ENCODE measurements around the gene ARHGAP23. TPM values are rescaled to one million over a fixed set of nuclear protein-coding genes. Genes with fewer than 3 reads are reported as not detected.
"Not testable (repeated sequence)": the region's sequence is repeated elsewhere in the genome, so short reads cannot be mapped to it uniquely, and the experiment has no call there.

Gene ARHGAP23
- total and polyA plus RNA-seq, 2 donors = 39.8 to 53.8 TPM

DNA sequence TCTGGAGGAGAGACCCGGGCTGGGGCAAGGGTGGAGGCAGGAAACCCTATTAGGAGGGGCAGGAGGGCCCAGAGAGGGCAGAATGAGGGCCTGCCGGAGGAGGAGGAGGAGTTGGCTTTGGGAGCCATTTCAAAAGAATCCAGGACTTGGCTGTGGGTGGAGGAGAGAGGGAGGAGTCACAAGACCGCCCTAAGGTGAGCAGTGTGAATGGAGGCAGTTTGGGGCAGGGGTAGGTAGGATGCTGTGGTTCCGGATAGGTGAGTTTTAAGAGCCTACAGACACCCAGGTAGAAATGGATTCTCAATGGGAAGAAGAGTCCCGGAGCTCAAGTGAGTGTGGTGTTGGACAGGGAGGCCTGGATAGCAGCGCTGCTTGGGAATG is 80.3 kb downstream of the ARHGAP23 start:
- Histone ChIP-seq H3K4me3 (ENCODE audit: low read depth, low read length) (no peak overlapping the region), H3K27ac (ENCODE audit: low read depth) (no peak overlapping the region), H3K4me1 (ENCODE audit: insufficient read depth) (peaks cover 6% of the 10 kb centered on the region), H3K36me3 (ENCODE audit: insufficient read depth) (no peaks in the 10 kb centered on the region)
- DNase-seq (ENCODE audit: extremely low spot score) = no peak
- WGBS = 86% methylated on average over 6 of the region's 6 CpGs

DNA sequence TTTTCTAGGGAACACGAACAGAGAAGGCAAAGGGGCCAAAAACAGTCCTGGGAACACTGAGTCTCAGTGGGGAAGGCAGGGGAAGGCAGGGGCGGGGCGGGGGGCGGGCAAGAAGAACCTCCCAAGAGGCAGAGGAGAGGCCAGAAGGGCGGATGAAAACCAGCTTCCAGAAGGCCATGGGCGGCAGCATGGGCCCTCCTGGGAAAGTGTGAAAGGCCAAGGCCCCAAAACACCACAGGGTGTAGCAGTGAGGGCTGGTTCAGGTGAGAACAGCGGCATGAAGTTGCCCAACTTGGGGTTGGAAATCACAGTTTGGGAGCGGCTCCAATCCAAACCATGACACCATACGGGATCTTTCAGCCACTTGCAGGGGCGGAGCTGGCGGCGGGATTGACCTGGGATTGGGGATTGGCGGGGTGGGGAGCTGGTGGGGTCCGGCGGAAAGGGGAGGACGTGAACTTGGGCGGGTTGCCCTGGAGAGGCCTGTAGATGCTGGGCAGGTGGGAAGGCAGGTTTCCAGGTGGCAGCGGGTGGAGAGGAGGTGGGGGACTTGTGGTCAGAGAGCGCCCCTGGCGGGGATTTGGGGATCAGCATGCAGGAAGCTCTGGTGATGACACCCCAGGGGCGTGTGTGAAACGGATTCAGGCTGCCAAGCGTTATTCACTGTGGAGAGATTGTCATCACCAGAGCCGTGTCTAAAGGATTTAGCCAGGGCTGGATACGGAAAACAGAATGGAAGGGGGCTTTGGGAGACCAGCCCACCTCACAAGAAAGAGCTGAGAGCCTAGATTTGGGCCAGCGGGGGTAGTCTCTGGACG is 80.9 kb downstream of the ARHGAP23 start:
- DNase-seq (ENCODE audit: extremely low spot score) = peak; percentile 80
- Histone ChIP-seq H3K4me1 (ENCODE audit: insufficient read depth) (peaks cover 6% of the 10 kb centered on the region), H3K36me3 (ENCODE audit: insufficient read depth) (no peaks in the 10 kb centered on the region), H3K4me3 (ENCODE audit: low read depth, low read length) (peak overlapping the region; percentile 12), H3K27ac (ENCODE audit: low read depth) (no peak overlapping the region)
- 47% methylated on average over 27 of the region's 27 CpGs for WGBS

DNA sequence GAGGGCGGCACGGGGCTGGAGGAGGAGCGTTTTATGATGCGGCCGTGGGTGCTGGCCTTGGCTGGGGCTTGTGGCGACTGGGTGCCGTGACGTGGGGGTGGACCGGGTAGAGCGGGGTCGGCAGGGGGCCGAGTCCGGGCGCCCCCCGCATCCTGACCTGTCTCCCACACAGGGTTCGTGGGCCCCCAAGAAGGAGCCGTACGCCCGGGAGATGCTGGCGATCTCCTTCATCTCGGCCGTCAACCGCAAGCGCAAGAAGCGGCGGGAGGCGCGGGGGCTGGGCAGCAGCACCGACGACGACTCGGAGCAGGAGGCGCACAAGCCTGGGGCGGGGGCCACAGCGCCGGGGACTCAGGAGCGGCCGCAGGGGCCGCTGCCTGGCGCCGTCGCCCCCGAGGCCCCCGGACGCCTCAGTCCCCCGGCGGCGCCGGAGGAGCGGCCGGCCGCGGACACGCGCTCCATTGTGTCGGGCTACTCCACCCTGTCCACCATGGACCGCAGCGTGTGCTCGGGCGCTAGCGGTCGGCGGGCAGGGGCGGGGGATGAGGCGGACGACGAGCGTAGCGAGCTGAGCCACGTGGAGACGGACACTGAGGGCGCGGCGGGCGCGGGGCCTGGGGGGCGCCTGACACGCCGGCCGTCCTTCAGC is 81.6 kb downstream of the ARHGAP23 start:
- no peaks in the 10 kb centered on the region for H3K36me3 ChIP-seq (ENCODE audit: insufficient read depth)
- no peak overlapping the region for H3K27ac ChIP-seq (ENCODE audit: low read depth)
- H3K4me1 ChIP-seq (ENCODE audit: insufficient read depth) = peaks cover 6% of the 10 kb centered on the region
- peak overlapping the region; percentile 12 for H3K4me3 ChIP-seq (ENCODE audit: low read depth, low read length)
- DNase-seq (ENCODE audit: extremely low spot score) = no peak
- 16% methylated on average over 80 of the region's 80 CpGs for WGBS

DNA sequence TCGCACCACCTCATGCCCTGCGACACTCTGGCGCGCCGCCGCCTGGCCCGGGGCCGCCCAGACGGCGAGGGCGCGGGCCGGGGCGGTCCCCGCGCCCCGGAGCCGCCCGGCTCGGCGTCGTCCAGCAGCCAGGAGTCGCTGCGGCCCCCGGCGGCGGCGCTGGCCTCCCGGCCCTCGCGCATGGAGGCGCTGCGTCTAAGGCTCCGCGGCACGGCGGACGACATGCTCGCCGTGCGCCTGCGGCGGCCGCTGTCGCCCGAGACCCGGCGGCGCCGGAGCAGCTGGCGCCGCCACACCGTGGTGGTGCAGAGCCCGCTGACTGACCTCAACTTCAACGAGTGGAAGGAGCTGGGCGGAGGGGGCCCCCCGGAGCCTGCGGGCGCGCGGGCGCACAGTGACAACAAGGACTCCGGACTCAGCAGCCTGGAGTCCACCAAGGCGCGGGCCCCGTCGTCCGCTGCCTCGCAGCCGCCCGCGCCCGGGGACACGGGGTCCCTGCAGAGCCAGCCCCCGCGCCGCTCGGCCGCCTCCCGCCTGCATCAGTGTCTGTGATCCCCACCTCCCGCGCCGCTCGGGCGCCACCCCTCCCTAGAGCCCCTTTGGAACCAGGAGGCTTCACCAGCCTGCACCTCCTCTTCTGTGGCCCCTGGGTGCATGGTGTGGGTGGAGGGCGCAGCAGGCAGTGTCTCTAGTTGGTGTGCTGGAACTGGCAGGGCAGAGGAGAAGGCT is 82.3 kb downstream of the ARHGAP23 start:
- Histone ChIP-seq H3K27ac (ENCODE audit: low read depth) (no peak overlapping the region), H3K4me1 (ENCODE audit: insufficient read depth) (peaks cover 6% of the 10 kb centered on the region), H3K36me3 (ENCODE audit: insufficient read depth) (no peaks in the 10 kb centered on the region), H3K4me3 (ENCODE audit: low read depth, low read length) (peak overlapping the region; percentile 12)
- DNase-seq (ENCODE audit: extremely low spot score) = no peak
- WGBS = 20% methylated on average over 86 of the region's 86 CpGs

DNA sequence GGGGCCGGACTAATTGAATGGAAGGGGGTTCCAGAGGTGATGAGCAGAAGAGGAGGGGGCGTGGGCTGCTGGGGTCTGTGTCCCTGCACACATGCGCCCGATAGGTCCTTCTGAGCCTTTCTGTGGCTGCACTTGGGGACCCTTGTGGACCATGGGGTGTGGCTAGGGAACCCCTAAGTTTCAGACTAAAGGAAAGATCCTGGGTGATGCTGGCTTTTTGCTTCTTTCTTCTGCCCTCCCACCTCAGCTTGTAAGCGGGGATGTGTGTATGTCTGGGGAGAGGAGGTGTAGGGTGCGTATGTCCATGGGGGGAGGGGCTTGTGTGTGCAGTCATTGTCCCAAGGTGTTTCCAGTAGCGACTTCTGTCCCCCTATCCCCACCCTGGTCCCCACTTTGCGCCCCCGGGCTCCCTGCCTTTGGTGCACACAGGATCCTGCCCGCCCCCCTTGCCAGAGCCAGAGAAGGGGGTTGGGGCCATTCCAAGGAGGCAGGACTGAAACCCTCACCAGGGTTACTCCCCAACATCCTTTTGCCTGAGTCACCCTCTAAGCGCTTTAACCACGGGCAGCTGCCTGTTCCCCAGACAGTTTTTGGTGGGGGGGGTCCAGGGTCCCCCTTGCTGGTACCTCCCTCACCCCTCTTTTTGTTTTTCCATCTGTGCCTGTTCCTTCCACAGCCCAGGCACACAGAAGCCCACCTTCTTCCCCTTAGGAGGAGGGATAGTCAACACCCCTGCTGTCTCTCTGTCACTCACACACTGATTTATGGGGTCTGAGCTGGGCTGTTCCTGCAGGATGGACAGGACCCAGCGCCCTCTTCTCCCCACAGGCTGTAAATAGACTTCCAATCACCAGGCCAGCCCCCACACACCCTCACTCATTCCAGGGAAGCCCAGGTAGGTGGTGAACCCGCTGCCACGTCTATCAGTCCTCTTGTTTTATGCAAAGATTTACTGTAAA is 83.2 kb downstream of the ARHGAP23 start:
- peaks cover 6% of the 10 kb centered on the region for H3K4me1 ChIP-seq (ENCODE audit: insufficient read depth)
- H3K36me3 ChIP-seq (ENCODE audit: insufficient read depth) = no peaks in the 10 kb centered on the region
- no peak for DNase-seq (ENCODE audit: extremely low spot score)
- WGBS = 63% methylated on average over 15 of the region's 15 CpGs
- H3K4me3 ChIP-seq (ENCODE audit: low read depth, low read length) = no peak overlapping the region
- no peak overlapping the region for H3K27ac ChIP-seq (ENCODE audit: low read depth)

DNA sequence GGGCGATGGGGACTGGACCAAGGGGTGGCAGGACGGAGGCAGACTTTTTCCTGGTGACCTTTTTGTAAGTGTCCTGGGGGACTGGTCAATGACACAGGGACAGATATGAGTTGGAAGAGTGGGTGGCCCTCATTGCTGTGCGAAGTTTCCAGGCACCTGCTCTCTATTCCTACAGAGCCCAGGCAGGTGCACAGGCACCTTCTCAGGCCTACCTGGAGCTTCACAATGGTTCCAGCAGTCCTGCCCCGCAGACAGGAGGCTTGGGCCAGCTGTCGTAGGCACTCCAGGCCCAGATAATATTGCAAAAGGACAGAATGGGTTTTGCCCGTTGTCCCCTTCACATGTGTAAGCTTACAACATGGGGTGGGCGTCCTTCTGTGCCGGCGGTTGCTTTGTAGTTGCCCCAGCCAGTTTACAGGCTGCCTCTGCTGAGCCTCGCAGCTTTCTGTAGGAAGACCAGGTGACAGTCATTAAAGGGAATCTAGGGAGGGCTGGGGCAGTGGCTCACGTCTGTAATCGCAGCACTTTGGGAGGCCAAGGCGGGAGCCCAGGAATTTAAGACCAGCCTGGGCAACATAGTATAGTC is 84.3 kb downstream of the ARHGAP23 start:
- WGBS = 60% methylated on average over 13 of the region's 13 CpGs
- Histone ChIP-seq H3K4me1 (ENCODE audit: insufficient read depth) (peaks cover 6% of the 10 kb centered on the region), H3K36me3 (ENCODE audit: insufficient read depth) (no peaks in the 10 kb centered on the region), H3K27ac (ENCODE audit: low read depth) (no peak overlapping the region), H3K4me3 (ENCODE audit: low read depth, low read length) (no peak overlapping the region)
- no peak for DNase-seq (ENCODE audit: extremely low spot score)

DNA sequence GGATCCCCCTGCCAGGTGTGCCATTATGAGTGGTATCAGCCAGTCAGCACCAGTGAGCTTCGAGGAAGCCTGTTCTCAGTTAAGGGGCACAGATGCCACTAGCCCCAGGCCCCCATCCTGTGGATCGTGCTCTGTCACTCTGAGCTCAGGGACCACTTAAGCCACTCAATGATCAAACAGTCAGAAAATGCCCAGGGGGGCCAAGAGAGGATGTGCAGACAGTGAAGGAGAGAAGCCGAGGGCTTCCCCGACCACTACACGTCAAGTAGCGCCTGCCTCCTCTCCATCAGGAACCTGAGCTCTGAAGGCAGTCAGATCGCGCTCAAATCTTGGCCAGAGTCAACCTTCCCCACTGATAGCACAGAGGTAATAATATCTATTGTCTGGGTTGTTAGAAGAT is 98.3 kb downstream of the ARHGAP23 start:
- 60% methylated on average over 8 of the region's 8 CpGs for WGBS

DNA sequence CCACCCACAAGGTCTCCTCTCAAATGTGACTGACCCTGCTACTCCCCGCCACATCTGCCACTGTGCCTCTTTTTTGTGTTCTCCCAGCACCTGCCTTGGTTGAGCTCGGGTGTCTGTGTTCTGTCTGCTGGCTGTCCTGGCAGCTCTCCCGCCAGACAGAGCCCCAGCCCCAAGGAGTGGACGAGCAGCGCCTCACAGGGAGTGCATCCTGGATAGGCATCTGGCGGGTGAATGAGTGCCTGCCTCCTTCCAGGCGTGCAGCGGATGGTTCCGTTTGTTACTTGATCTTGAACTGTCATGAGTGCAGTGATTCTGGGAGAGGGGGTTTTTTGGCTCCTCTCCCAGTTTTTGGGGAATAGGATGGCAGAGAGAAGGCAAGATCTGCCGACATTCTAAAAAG is 99.9 kb downstream of the ARHGAP23 start:
- not testable (repeated sequence) for DNase-seq (ENCODE audit: extremely low spot score); H3K4me3 ChIP-seq (ENCODE audit: low read depth, low read length); H3K4me1 ChIP-seq (ENCODE audit: insufficient read depth); H3K27ac ChIP-seq (ENCODE audit: low read depth); H3K36me3 ChIP-seq (ENCODE audit: insufficient read depth)
- 11% methylated on average over 10 of the region's 10 CpGs for WGBS

More for the DNA sequence above, 98.3 kb downstream of the ARHGAP23 start:
- H3K4me3 ChIP-seq (ENCODE audit: low read depth, low read length); DNase-seq (ENCODE audit: extremely low spot score); H3K27ac ChIP-seq (ENCODE audit: low read depth); H3K4me1 ChIP-seq (ENCODE audit: insufficient read depth); H3K36me3 ChIP-seq (ENCODE audit: insufficient read depth): not testable (repeated sequence)

DNA sequence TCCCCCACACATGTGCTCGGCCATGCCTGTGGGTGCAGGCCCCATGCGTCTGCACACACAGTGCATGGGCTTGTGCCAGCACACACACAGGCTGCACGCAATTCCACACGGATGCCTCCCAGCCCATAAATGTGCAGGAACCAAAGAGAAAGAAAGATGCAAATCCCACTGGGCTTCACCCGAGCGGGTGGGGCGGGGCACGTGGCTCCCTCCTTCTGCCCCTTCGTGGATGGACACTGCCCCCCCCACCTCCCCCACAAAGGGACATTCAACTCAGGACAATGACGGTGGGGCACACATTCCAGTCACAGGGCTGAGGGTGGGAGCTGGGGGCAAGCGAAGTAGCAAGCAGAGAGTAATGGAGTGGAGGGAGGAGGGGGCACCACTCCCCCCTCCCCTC is 102.6 kb downstream of the ARHGAP23 start:
- not testable (repeated sequence) for H3K4me3 ChIP-seq (ENCODE audit: low read depth, low read length); H3K4me1 ChIP-seq (ENCODE audit: insufficient read depth); DNase-seq (ENCODE audit: extremely low spot score); H3K27ac ChIP-seq (ENCODE audit: low read depth); H3K36me3 ChIP-seq (ENCODE audit: insufficient read depth)
- WGBS = 29% methylated on average over 11 of the region's 11 CpGs

DNA sequence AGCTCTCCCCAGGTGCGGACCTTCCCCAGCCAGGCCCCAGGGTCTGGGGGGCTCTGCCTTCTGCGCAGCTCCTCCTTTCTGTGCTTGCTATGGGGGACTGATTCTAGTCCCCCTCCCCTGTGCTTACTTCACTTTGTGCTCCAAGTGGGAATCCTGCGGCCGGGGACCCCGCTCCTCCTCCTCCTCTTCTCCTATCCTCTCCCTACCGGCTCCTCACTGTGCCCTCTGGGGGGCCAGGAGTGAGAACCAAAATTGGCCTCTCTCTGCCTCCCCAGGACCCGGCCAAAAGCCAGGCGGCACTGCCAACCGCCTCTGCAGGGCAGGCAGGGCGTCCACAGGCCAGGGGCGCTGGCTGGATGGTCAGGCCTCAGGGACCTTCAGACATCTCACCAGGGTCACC is 103.5 kb downstream of the ARHGAP23 start:
- H3K27ac ChIP-seq (ENCODE audit: low read depth); DNase-seq (ENCODE audit: extremely low spot score); H3K4me3 ChIP-seq (ENCODE audit: low read depth, low read length); H3K36me3 ChIP-seq (ENCODE audit: insufficient read depth); H3K4me1 ChIP-seq (ENCODE audit: insufficient read depth): not testable (repeated sequence)
- 85% methylated on average over 10 of the region's 11 CpGs for WGBS

DNA sequence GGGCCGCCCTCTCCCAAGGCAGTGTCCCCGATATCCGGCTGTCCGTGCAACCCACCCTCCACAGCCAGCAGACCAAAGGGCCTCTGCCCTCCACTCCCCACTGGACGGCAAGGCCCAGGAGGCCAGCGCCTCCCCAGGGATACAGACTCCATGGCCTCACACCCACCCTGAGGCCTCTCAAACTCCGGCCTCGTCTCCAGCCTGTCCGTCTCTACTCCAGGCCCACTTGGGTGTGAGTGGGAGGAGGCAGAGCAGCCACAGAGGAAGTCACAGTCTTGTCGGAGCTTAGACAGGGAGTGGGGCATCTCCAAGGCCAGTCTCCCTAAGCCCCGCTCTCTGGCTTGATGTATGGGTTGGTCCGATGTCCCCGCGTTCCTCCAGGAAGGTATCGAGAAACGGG is 104.2 kb downstream of the ARHGAP23 start:
- no peaks in the 10 kb centered on the region for H3K36me3 ChIP-seq (ENCODE audit: insufficient read depth)
- H3K4me3 ChIP-seq (ENCODE audit: low read depth, low read length) = no peak overlapping the region
- no peaks in the 10 kb centered on the region for H3K4me1 ChIP-seq (ENCODE audit: insufficient read depth)
- H3K27ac ChIP-seq (ENCODE audit: low read depth) = no peak overlapping the region
- 72% methylated on average over 16 of the region's 16 CpGs for WGBS
- DNase-seq (ENCODE audit: extremely low spot score) = no peak

DNA sequence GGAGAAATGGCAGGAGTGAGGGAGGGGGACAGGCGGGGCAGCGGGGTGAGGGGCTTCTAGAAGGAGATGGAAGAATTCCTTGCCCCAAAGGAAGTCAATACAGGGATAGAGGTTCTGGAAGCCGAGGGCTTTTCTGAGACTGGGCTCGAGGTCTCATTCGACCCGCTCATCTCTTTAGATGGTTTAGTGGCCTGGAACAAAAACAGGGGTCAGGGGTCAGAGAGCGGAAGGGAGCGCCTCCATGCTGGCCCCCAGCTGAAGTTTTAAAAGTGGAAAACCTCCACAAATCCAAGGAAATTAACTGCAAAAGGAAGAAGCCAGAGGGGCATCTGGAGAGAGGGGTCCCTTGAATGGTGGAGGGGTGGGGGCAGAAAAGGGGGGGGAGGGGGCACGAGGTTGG is 105.0 kb downstream of the ARHGAP23 start:
- WGBS = 56% methylated on average over 9 of the region's 9 CpGs

More for the DNA sequence above, 105.0 kb downstream of the ARHGAP23 start:
- Histone ChIP-seq H3K27ac (ENCODE audit: low read depth) (no peak overlapping the region), H3K36me3 (ENCODE audit: insufficient read depth) (no peaks in the 10 kb centered on the region), H3K4me1 (ENCODE audit: insufficient read depth) (no peaks in the 10 kb centered on the region), H3K4me3 (ENCODE audit: low read depth, low read length) (no peak overlapping the region)
- DNase-seq (ENCODE audit: extremely low spot score) = no peak

Measured in urinary bladder (tissue), 4 donors.